Astrocyte (in vitro differentiated cells and primary cell): Measurements from ENCODE around the gene RHOT1.

Source experiments
- CTCF ChIP-seq: IDR thresholded peaks from 2 replicates; pipeline ENCODE4 v1.5.1; 2011; ENCODE audit warnings: low read depth, mild to moderate bottlenecking, inconsistent platforms, low read length, moderate library complexity; ENCODE audit not compliant: insufficient read depth
- EZH2 ChIP-seq: IDR thresholded peaks from 2 replicates; pipeline ENCODE4 v1.6.1; 2012; ENCODE audit warnings: mild to moderate bottlenecking, low read length, inconsistent platforms; ENCODE audit not compliant: insufficient read depth

GRCh38 chr17:32253117-32253611 is 110.9 kb downstream of the RHOT1 start:
- TF ChIP-seq CTCF (peak; percentile 98), EZH2 (no peak)
